ENCODE data around the gene HECW1. TPM values are rescaled to one million over a fixed set of nuclear protein-coding genes. Genes with fewer than 3 reads are reported as not detected.

Gene HECW1
- total RNA-seq, 4 donors from 2014 or later, result 0.09 to 0.32 (median 0.12) TPM

DNA sequence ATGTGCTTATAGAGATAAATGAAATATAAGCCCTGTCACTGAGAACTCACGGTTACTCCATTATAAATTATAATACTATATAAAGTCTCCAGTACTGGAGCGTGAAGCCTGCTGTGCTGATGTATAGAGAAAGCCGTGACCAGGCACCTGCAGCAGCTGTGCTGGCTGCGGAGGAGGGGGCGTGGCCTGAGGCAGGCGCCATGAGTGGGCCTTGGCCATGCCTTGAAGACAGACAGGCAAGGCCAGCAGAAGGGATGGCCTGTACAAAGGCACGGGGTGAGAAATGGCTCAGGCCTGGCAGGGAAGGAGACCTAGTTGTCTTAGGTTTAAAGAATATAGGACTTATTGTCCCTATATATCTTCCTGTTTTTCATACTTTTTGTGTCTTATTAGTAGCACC, 251.9 kb downstream of the HECW1 start:
- DNase-seq (ENCODE audit: low spot score), result no peak
- no peak for ATAC-seq (ENCODE audit: low FRiP score)
- no peak for TF ChIP-seq CTCF (IDR thresholded peaks at IDR 0.05)

DNA sequence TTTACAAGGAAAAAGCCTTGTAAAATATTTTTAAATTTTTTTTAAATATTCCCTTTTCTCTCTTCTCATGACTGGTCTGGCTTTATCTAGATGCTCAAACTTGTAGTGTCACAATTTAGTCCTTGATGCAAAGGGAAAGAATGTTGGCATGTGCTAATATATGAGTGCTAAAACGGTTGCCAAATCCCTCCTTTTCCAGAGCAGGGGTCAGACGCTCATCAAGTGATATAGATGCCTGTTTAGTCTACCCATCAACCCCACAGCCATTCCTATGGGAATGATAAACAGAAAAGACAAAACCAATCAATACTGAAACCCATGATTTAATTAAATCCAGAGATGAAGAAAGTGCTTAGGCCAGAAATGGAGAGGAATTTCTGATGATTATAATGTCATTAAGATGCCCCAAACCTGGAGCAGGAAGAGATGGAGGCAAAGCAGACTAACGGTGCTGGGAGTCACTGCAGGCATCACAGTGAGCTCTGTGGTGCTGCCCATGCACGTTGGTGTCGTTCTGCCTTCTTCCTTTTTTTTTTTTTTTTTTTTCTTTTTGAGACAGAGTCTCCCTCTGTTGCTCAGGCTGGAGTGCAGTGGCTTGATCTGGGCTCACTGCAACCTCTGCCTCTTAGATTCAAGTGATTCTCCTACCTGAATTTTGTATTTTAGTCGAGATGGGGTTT, 260.4 kb downstream of the HECW1 start:
- no peak for TF ChIP-seq CTCF (IDR thresholded peaks at IDR 0.05)
- ATAC-seq (ENCODE audit: low FRiP score), result no peak
- DNase-seq (ENCODE audit: low spot score), result no peak

DNA sequence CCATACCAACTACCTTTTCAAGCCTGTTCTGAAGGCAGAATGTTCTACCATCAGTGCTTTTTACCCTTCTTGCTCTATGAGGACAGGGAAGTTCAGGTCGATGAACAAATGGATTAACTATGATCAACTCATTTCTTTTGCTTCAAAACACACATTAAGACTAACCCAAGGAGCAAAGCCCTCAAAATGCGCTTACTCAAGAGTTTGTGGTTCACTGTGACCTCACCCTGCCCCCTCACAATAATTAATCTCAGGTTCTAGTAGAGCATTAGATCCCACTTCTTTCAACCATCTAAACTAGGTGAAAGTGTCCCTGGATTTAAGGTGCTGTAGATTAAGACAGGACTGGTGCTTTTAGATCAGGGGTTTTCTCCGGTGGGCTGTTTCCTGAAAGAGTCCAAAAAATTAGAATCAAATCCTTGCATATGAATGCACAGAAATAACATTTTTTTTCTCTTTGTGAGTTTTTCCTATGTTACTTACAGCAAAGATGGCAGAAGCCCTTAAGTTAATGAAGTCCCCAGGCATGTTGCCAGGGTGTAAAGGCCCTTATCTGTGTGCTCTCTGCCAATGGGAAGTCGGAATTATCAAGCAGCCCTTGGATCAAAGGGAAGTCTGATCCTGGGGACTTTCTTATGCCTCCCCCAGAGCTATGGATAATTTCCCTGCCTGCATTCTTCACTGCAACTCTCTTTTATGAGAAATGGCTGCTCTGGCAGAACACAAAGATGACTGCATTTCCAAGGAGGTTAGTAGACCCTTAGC, 264.9 kb downstream of the HECW1 start:
- ATAC-seq (ENCODE audit: low FRiP score) (no peak), DNase-seq (ENCODE audit: low spot score) (no peak)
- no peak for TF ChIP-seq CTCF (IDR thresholded peaks at IDR 0.05)

DNA sequence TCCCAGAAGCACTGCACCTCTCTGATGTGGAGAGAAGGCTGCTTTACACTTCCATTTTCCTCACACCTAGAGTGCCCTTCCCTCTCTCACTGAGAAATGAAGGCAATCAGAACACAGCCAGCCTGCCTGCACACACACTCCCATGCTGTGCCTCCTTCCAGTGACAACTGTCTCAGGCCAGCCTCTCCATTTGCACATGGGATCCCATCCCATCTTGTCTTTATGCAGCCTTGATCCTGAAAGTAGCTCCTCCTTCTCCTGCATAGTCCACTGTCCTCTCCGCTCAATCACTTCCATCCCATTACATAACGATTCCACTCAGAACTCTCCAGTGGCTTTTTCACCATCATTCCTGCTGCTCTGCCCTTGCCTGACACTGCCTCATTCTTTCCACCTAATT, 266.8 kb downstream of the HECW1 start:
- no peak for DNase-seq (ENCODE audit: low spot score)
- ATAC-seq (ENCODE audit: low FRiP score), result no peak
- no peak for TF ChIP-seq CTCF (IDR thresholded peaks at IDR 0.05)

DNA sequence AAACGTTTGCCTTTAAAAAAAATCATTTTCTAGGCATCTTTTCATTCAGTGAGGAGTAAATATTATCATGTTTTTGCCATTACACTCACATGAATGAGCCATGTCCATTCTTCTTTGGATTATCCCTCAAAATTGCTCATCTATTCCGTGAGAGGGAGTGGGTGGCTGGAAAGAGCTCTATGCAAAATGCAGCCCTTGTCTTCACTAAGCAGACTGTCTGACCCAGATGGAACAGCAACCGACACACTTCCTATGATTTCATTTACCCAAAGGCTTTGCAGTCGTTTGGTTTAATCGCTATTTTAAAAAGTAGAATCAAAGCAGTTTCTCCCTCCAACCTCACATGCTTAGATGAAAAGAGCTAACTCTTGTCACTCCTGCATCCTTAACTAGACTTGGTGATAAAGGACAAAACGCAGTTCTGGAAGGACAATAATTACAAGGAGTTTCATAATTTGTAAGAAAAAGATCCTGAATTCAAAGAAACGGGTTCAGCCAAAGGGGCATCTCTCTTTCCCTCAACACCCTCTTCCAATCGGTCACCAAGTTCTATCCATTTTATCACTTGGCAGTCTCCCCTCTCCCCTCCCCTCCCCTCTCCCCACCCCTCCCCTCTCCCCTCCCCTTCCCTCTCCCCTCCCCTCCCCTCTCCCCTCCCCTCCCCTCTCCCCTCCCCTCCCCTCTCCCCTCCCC, 272.3 kb downstream of the HECW1 start:
- no peak for DNase-seq (ENCODE audit: low spot score)
- TF ChIP-seq CTCF (IDR thresholded peaks at IDR 0.05), result no peak
- no peak for ATAC-seq (ENCODE audit: low FRiP score)

GRCh38 chr7:43385309-43385680, 272.8 kb downstream of the HECW1 start:
- no peak for DNase-seq (ENCODE audit: low spot score)

More at GRCh38 chr7:43385309-43385680, 272.8 kb downstream of the HECW1 start:
- no peak for TF ChIP-seq CTCF (IDR thresholded peaks at IDR 0.05)
- no peak for ATAC-seq (ENCODE audit: low FRiP score)
